GM12878 (cell line): ENCODE measurements around the gene PPP1R13B. TPM values are rescaled to one million over a fixed set of nuclear protein-coding genes. Genes with fewer than 3 reads are reported as not detected.

Experiments used
- ATAC-seq: fragments of 200-7000 bp; cut with Tn5 transposase; 3 replicates; pipeline ENCODE4 v1.9.1; 2020; ENCODE audit warnings: mild to moderate bottlenecking, moderate library complexity
- BruUV-seq: library from RNA; stranded (reverse); fragments of 400-500 nt; replicated peaks from 2 replicates; lab custom pipeline; 2021; lab: Mats Ljungman, UMichigan
- CTCF ChIA-PET: fragments of 300-600 bp; sonication (Branson Sonifier 250); formaldehyde crosslinking; extraction: SDS; loops from one replicate; lab custom pipeline; 2021; ENCODE audit warnings: inconsistent platforms; lab: Yijun Ruan, JAX
- POLR2A ChIA-PET: fragments of 350-600 bp; formaldehyde crosslinking; extraction: SDS; loops from one replicate; lab custom pipeline; 2021; ENCODE audit warnings: inconsistent platforms; lab: Charles Lee
- RAD21 ChIA-PET: fragments of 300-600 bp; sonication (Branson Sonifier 250); formaldehyde crosslinking; loops from one replicate; lab custom pipeline; 2023; ENCODE audit warnings: antibody characterized with exemption; ENCODE audit not compliant: unreplicated experiment; lab: Charles Lee
- SMC1A ChIA-PET: fragments of 300-600 bp; sonication (Branson Sonifier 250); formaldehyde crosslinking; loops from one replicate; lab custom pipeline; 2023; ENCODE audit not compliant: unreplicated experiment, uncharacterized antibody; lab: Charles Lee
- DNase-seq: peaks from one replicate; pipeline ENCODE4 v3.0.0-alpha.2; 2011; ENCODE audit warnings: low read depth, low spot score
- FAIRE-seq: peaks from 3 replicates; lab custom pipeline; 2011; peaks lifted over from hg19 to GRCh38; lab: Jason Lieb, UNC
- H2AFZ ChIP-seq: 2 replicates; pipeline ENCODE4 v1.6.0; 2011; ENCODE audit warnings: low read depth, low read length, control low read depth; ENCODE audit not compliant: control insufficient read depth
- H3K27ac ChIP-seq: 2 replicates; pipeline ENCODE4 v1.5.1; 2011; ENCODE audit warnings: control low read depth; ENCODE audit not compliant: control insufficient read depth, insufficient read depth
- H3K27me3 ChIP-seq, 2 experiments: replicated peaks in 1 of 2; 2 replicates each; pipeline versions ENCODE4 v1.6.0 to v1.6.1; 2011; ENCODE audit warnings: low read length in 1 of 2; ENCODE audit not compliant: control insufficient read depth in 2 of 2, insufficient read depth in 2 of 2
- H3K36me3 ChIP-seq, 2 experiments: 2 replicates each; pipeline ENCODE4 v1.5.1; 2011; ENCODE audit warnings: low read length in 1 of 2; ENCODE audit not compliant: control insufficient read depth in 2 of 2, insufficient read depth in 2 of 2
- H3K4me1 ChIP-seq: 2 replicates; pipeline ENCODE4 v1.6.1; 2011; ENCODE audit warnings: mild to moderate bottlenecking, low read length, moderate library complexity, mixed read lengths; ENCODE audit not compliant: control insufficient read depth, insufficient read depth
- H3K4me2 ChIP-seq: 2 replicates; pipeline ENCODE4 v1.6.0; 2011; ENCODE audit warnings: control low read depth; ENCODE audit not compliant: control insufficient read depth, insufficient read depth
- H3K4me3 ChIP-seq: fragments of 200-600 bp; sonication (generic); 2 replicates; pipeline ENCODE4 v1.5.1; 2016
- H3K79me2 ChIP-seq: 2 replicates; pipeline ENCODE4 v1.6.0; 2011; ENCODE audit warnings: low read length; ENCODE audit not compliant: control insufficient read depth, insufficient read depth
- H3K9ac ChIP-seq: 2 replicates; pipeline ENCODE4 v1.8.0; 2011; ENCODE audit warnings: low read length, control low read depth, mixed read lengths; ENCODE audit not compliant: control insufficient read depth, insufficient read depth
- H3K9me3 ChIP-seq: replicated peaks from 3 replicates; pipeline ENCODE4 v1.5.1; 2011; ENCODE audit warnings: mild to moderate bottlenecking, low read length; ENCODE audit not compliant: control insufficient read depth, insufficient read depth
- H4K20me1 ChIP-seq: 2 replicates; pipeline ENCODE4 v1.6.0; 2011; ENCODE audit not compliant: control insufficient read depth, insufficient read depth
- ETV6 ChIP-seq, 2 experiments: fragments of 450-650 bp in 1 of 2; IDR thresholded peaks in 1 of 2; conservative IDR thresholded peaks in 1 of 2; 2 replicates each; pipeline ENCODE4 v1.6.1; 2014; ENCODE audit warnings: antibody characterized with exemption in 1 of 2, borderline replicate concordance in 1 of 2, low read depth in 1 of 2, mild to moderate bottlenecking in 1 of 2, moderate library complexity in 1 of 2
- FOXM1 ChIP-seq: IDR thresholded peaks from 2 replicates; pipeline ENCODE4 v1.6.1; 2012; ENCODE audit warnings: low read depth, mild to moderate bottlenecking, inconsistent platforms, low read length, moderate library complexity
- IKZF1 ChIP-seq: fragments of 450-650 bp; conservative IDR thresholded peaks from 2 replicates; pipeline ENCODE4 v1.6.1; 2017; ENCODE audit warnings: antibody characterized with exemption, mild to moderate bottlenecking
- KAT2A ChIP-seq: conservative IDR thresholded peaks from 2 replicates; pipeline ENCODE4 v1.6.1; 2011; ENCODE audit warnings: low read depth, low read length; ENCODE audit not compliant: control insufficient read depth
- MEF2B ChIP-seq: fragments of 450-650 bp; IDR thresholded peaks from 2 replicates; pipeline ENCODE4 v1.6.1; 2018; ENCODE audit warnings: mild to moderate bottlenecking, moderate library complexity; ENCODE audit not compliant: partially characterized antibody, poor library complexity, severe bottlenecking
- MTA2 ChIP-seq: fragments of 450-650 bp; IDR thresholded peaks from 2 replicates; pipeline ENCODE4 v1.6.1; 2016; ENCODE audit warnings: low read depth, mild to moderate bottlenecking, moderate library complexity
- NR2C1 ChIP-seq: fragments of 450-650 bp; IDR thresholded peaks from 2 replicates; pipeline ENCODE4 v1.6.1; 2017; ENCODE audit warnings: antibody characterized with exemption, mild to moderate bottlenecking, moderate library complexity
- RFX5 ChIP-seq: IDR thresholded peaks from 2 replicates; pipeline ENCODE4 v1.6.1; 2011; ENCODE audit warnings: low read depth, low read length, improper control_type of control experiment
- SMAD5 ChIP-seq: IDR thresholded peaks from 2 replicates; pipeline ENCODE4 v1.6.1; 2016; ENCODE audit warnings: antibody characterized with exemption, low read depth
- SREBF2 ChIP-seq: IDR thresholded peaks from 2 replicates; pipeline ENCODE4 v1.6.1; 2012; ENCODE audit warnings: mild to moderate bottlenecking, low read length
- WRNIP1 ChIP-seq: IDR thresholded peaks from 2 replicates; pipeline ENCODE4 v1.6.1; 2011; ENCODE audit warnings: low read depth, low read length, improper control_type of control experiment, borderline replicate concordance
- ZBED1 ChIP-seq: IDR thresholded peaks from 2 replicates; pipeline ENCODE4 v1.6.1; 2016; ENCODE audit warnings: borderline replicate concordance
- ZBTB33 ChIP-seq: fragments of 450-650 bp; IDR thresholded peaks from 2 replicates; pipeline ENCODE4 v1.6.1; 2017; ENCODE audit warnings: mild to moderate bottlenecking
- WGBS: methylation state at CpG from one replicate; pipeline ENCODE4 v1.1.6; 2016; ENCODE audit warnings: low lambda C conversion rate; ENCODE audit not compliant: insufficient replicate concordance, insufficient coverage; ENCODE audit errors: missing lambda C conversion rate; 5-methylcytosine and 5-hydroxymethylcytosine counted together
- in situ Hi-C: fragments of 300-500 bp; cut with MboI; formaldehyde crosslinking; loops from 9 replicates; pipeline ENCODE4 v1.14.3; 2018; ENCODE audit warnings: mixed read lengths
- intact Hi-C: fragments of 100-400 bp; cut with micrococcal nuclease; formaldehyde crosslinking; loops from one replicate; pipeline ENCODE4 v1.14.2; 2022; ENCODE audit not compliant: unreplicated experiment
- polyA plus RNA-seq, 11 experiments: library from polyadenylated mRNA; depleted of rRNA in 4 of 11; unstranded in 6 of 11; stranded (reverse) in 5 of 11; fragments of >200 nt; fragmentation: Nextera tagmentation in 4 of 11; fragmentation: Illumina TruSeq in 1 of 11; extraction: Ambion mirVana in 4 of 11; extraction: Trizol in 1 of 11; gene quantifications; 1 replicate in 1 of 11; 2 replicates in 10 of 11; pipeline versions ENCODE4 v1.2.1 to v1.2.3, GENCODE V29; 2011 to 2016; ENCODE audit warnings: inconsistent platforms in 2 of 11, missing spikeins in 2 of 11, low read depth in 1 of 11
- total RNA-seq, 4 experiments: library from RNA; depleted of rRNA in 3 of 4; stranded (reverse); fragments of >200 nt in 3 of 4; fragmentation: Illumina TruSeq in 1 of 4; extraction: Trizol in 1 of 4; gene quantifications; 2 replicates each; pipeline versions ENCODE4 v1.2.1 to v1.2.3, GENCODE V29; 2013 to 2021
- TF ChIP-seq, protein P1 (sequence below): IDR thresholded peaks from 2 replicates; pipeline ENCODE4 v1.6.1; 2011; ENCODE audit warnings: borderline replicate concordance, low read depth, mild to moderate bottlenecking, moderate library complexity, low read length; ENCODE audit not compliant: insufficient read depth, poor library complexity, severe bottlenecking

The PPP1R13B gene
- total and polyA plus RNA-seq, 10 of the 15 experiments (the other 5 are each of a cell fraction or from before 2014, with no cell fraction given), result 0.16 to 8.1 (median 3.2) TPM

DNA sequence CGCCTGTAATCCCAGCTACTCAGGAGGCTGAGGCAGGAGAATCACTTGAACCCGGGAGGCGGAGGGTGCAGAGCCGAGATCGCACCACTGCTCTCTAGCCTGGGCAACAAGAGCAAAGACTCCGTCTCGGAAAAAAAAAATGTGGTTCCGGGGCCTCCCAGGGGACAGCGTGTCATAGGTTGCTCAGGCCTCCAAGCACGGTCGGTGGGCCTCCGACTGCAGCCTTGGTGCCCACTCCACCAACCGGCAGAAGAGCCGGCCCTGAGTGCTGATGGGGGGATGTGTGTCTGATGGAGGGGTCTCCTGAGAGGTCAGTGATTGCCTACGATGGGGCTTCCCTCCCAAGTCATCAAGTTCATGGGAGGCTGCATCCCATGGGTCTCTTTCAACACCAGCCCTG is 115.9 kb downstream of the PPP1R13B start:
- Histone ChIP-seq H3K4me2 (no peak overlapping the region), H4K20me1 (no peaks in the 10 kb centered on the region), H3K4me1 (no peaks in the 10 kb centered on the region), H3K27ac (no peak overlapping the region), H3K36me3 (peaks cover 3 to 13% of the 10 kb centered on the region in 2 experiments; a peak in 3 of 4 replicates), H3K9me3 (no peaks in the 10 kb centered on the region), H3K9ac (no peak overlapping the region), H3K4me3 (no peak overlapping the region), H3K27me3 (no peaks in the 10 kb centered on the region), H2AFZ (no peak overlapping the region), H3K79me2 (no peaks in the 10 kb centered on the region)
- WGBS, result 93% methylated on average over 15 of the region's 15 CpGs
- ATAC-seq (no peak), FAIRE-seq (no peak), DNase-seq (no peak)
- no TSS peak for BruUV-seq
- ChIA-PET RAD21 (no interaction called here), SMC1A (interaction anchor here (0.6 kb wide), 1 partner anchor 16 kb away, joined by 3 read pairs; the partner anchor contains the start of gene XRCC3), POLR2A (no interaction called here), CTCF (interaction anchor here (0.7 kb wide), 1 partner anchor 95 kb away, joined by 3 read pairs; no protein-coding TSS in a partner anchor)
- in situ Hi-C loops, result no loop called here
- intact Hi-C loops, result no loop called here
- no peak for TF ChIP-seq MEF2B
- TF ChIP-seq WRNIP1, result no peak
- no peak for TF ChIP-seq ZBTB33
- TF ChIP-seq, protein P1, sequence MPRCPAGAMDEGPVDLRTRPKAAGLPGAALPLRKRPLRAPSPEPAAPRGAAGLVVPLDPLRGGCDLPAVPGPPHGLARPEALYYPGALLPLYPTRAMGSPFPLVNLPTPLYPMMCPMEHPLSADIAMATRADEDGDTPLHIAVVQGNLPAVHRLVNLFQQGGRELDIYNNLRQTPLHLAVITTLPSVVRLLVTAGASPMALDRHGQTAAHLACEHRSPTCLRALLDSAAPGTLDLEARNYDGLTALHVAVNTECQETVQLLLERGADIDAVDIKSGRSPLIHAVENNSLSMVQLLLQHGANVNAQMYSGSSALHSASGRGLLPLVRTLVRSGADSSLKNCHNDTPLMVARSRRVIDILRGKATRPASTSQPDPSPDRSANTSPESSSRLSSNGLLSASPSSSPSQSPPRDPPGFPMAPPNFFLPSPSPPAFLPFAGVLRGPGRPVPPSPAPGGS, result no peak
- TF ChIP-seq MTA2, result no peak
- TF ChIP-seq ZBED1, result no peak
- no peak for TF ChIP-seq RFX5
- no peak for TF ChIP-seq KAT2A
- no peak for TF ChIP-seq SMAD5
- TF ChIP-seq ETV6 (conservative IDR thresholded peaks at IDR 0.05 in 1 of 2, IDR thresholded peaks at IDR 0.05 in 1 of 2; ENCODE audit: borderline replicate concordance in 1 of 2, low read depth in 1 of 2), result no peak
- TF ChIP-seq SREBF2, result no peak
- no peak for TF ChIP-seq IKZF1
- TF ChIP-seq FOXM1, result no peak
- TF ChIP-seq NR2C1, result no peak
